ENCODE measurements around the gene RTN3. TPM values are rescaled to one million over a fixed set of nuclear protein-coding genes. Genes with fewer than 3 reads are reported as not detected.

Gene RTN3
- total and polyA plus RNA-seq, 8 donors, result 95.3 to 145 (median 115) TPM

GRCh38 chr11:63800921-63801320 is 119.6 kb downstream of the RTN3 start:
- no peak for TF ChIP-seq CTCF (IDR thresholded peaks at IDR 0.05)
- ATAC-seq, result no peak
- Histone ChIP-seq H3K27ac (no peak overlapping the region), H3K36me3 (no peaks in the 10 kb centered on the region), H3K4me1 (no peaks in the 10 kb centered on the region), H3K9me3 (no peaks in the 10 kb centered on the region), H3K4me3 (no peak overlapping the region), H3K27me3 (no peaks in the 10 kb centered on the region)
- intact Hi-C loops (cut with DNase I), result no loop called here
- DNase-seq, result no peak

GRCh38 chr11:63802637-63803414 is 121.5 kb downstream of the RTN3 start:
- Histone ChIP-seq H3K4me1 (no peaks in the 10 kb centered on the region), H3K36me3 (no peaks in the 10 kb centered on the region), H3K9me3 (no peaks in the 10 kb centered on the region), H3K27ac (no peak overlapping the region), H3K27me3 (no peaks in the 10 kb centered on the region), H3K4me3 (no peak overlapping the region)
- no peak for TF ChIP-seq CTCF (IDR thresholded peaks at IDR 0.05)
- DNase-seq (no peak), ATAC-seq (no peak)
- intact Hi-C loops (cut with DNase I), result no loop called here

- intact Hi-C loops (cut with DNase I), result no loop called here
- no peak overlapping the region for H3K27ac ChIP-seq
- no peak for TF ChIP-seq CTCF (IDR thresholded peaks at IDR 0.05)
- no peak for DNase-seq
- no peaks in the 10 kb centered on the region for H3K27me3 ChIP-seq
- H3K4me3 ChIP-seq, result no peak overlapping the region
- no peaks in the 10 kb centered on the region for H3K9me3 ChIP-seq
- no peaks in the 10 kb centered on the region for H3K36me3 ChIP-seq
- no peak for ATAC-seq
- no peaks in the 10 kb centered on the region for H3K4me1 ChIP-seq
These were observed 123.0 kb downstream of the RTN3 start for GRCh38 chr11:63804259-63804658.

- Histone ChIP-seq H3K9me3 (no peaks in the 10 kb centered on the region), H3K36me3 (no peaks in the 10 kb centered on the region), H3K4me1 (no peaks in the 10 kb centered on the region), H3K27ac (peak overlapping the region in 1 of 2 donors; percentile 4), H3K27me3 (no peaks in the 10 kb centered on the region), H3K4me3 (no peak overlapping the region)
- intact Hi-C loops (cut with DNase I), result no loop called here
- no peak for ATAC-seq
- TF ChIP-seq CTCF (IDR thresholded peaks at IDR 0.05), result no peak
- no peak for DNase-seq
These were observed 124.6 kb downstream of the RTN3 start for GRCh38 chr11:63805844-63806415.

Other genes starting within 250 kb of the RTN3 start
- gene PLAAT5, start 190.3 kb upstream of the RTN3 start, total RNA-seq, result 1 to 10 TPM; 1.8 to 4.6 TPM
- gene PLAAT5, start 190.3 kb upstream of the RTN3 start, polyA plus RNA-seq (ENCODE audit: insufficient read length in 6 of 6), result 1 to 10 TPM in 2 of 6 donors, under 1 TPM in 4; 0.49 to 1.3 (median 0.98) TPM
- under 1 TPM; 0.20 to 0.86 TPM for gene LGALS12, start 175.4 kb upstream of the RTN3 start, total RNA-seq
- gene LGALS12, start 175.4 kb upstream of the RTN3 start, polyA plus RNA-seq (ENCODE audit: insufficient read length in 6 of 6), result under 1 TPM; 0.15 to 0.62 (median 0.27) TPM
- gene PLAAT4, start 144.7 kb upstream of the RTN3 start, total RNA-seq, result 100 to 1,000 TPM; 105 to 217 TPM
- gene PLAAT4, start 144.7 kb upstream of the RTN3 start, polyA plus RNA-seq (ENCODE audit: insufficient read length in 6 of 6), result 10 to 100 TPM in 1 of 6 donors, 1 to 10 TPM in 5; 6.5 to 11.1 (median 7.5) TPM
- 1 to 10 TPM; 5.0 to 6.0 TPM for gene PLAAT2, start 118.1 kb upstream of the RTN3 start, total RNA-seq
- gene PLAAT2, start 118.1 kb upstream of the RTN3 start, polyA plus RNA-seq (ENCODE audit: insufficient read length in 6 of 6), result not detected
- gene PLAAT3, start 67.1 kb upstream of the RTN3 start, total RNA-seq, result 10 to 100 TPM; 74.2 to 86.4 TPM
- gene PLAAT3, start 67.1 kb upstream of the RTN3 start, polyA plus RNA-seq (ENCODE audit: insufficient read length in 6 of 6), result 10 to 100 TPM in 1 of 6 donors, 1 to 10 TPM in 5; 6.0 to 12.2 (median 8.4) TPM
- 10 to 100 TPM; 76.1 to 98.2 TPM for gene ATL3, start 10.1 kb upstream of the RTN3 start, total RNA-seq
- gene ATL3, start 10.1 kb upstream of the RTN3 start, polyA plus RNA-seq (ENCODE audit: insufficient read length in 6 of 6), result 10 to 100 TPM; 16.1 to 20.9 (median 19.5) TPM
- 10 to 100 TPM in 1 of 2 donors, 1 to 10 TPM in 1; 9.2 to 14.0 TPM for gene ZFTA, start 87.3 kb downstream of the RTN3 start, total RNA-seq
- 10 to 100 TPM; 28.7 to 40.0 (median 36.3) TPM for gene ZFTA, start 87.3 kb downstream of the RTN3 start, polyA plus RNA-seq (ENCODE audit: insufficient read length in 6 of 6)
- 10 to 100 TPM; 20.3 to 21.7 TPM for gene SPINDOC, start 132.0 kb downstream of the RTN3 start, total RNA-seq
- 10 to 100 TPM; 30.0 to 46.2 (median 36.5) TPM for gene SPINDOC, start 132.0 kb downstream of the RTN3 start, polyA plus RNA-seq (ENCODE audit: insufficient read length in 6 of 6)
- gene MARK2, start 157.6 kb downstream of the RTN3 start, total RNA-seq, result 10 to 100 TPM; 38.9 to 45.5 TPM
- gene MARK2, start 157.6 kb downstream of the RTN3 start, polyA plus RNA-seq (ENCODE audit: insufficient read length in 6 of 6), result 10 to 100 TPM; 29.0 to 40.3 (median 32.2) TPM
- gene RCOR2, start 235.7 kb downstream of the RTN3 start, total RNA-seq, result 1 to 10 TPM in 1 of 2 donors, under 1 TPM in 1; 0.45 to 1.4 TPM
- gene RCOR2, start 235.7 kb downstream of the RTN3 start, polyA plus RNA-seq (ENCODE audit: insufficient read length in 6 of 6), result 10 to 100 TPM in 5 of 6 donors, 1 to 10 TPM in 1; 9.3 to 17.4 (median 14.9) TPM